H1 (cell line): ENCODE results near the gene SRRM3.

Experiments
- PHF8 ChIP-seq: fragments of 200-600 bp; sonication (generic); conservative IDR thresholded peaks from 2 replicates; pipeline ENCODE4 v1.7.1; 2012; ENCODE audit warnings: low read depth, mild to moderate bottlenecking, inconsistent platforms, low read length, moderate library complexity
- POLR2A ChIP-seq, 2 experiments: IDR thresholded peaks; 1 replicate in 1 of 2; 2 replicates in 1 of 2; pipeline ENCODE4 v1.6.1; 2011; ENCODE audit warnings: low read depth in 2 of 2, low read length in 2 of 2, mild to moderate bottlenecking in 2 of 2; ENCODE audit errors: control extremely low read depth in 1 of 2
- RXRA ChIP-seq: IDR thresholded peaks from 2 replicates; pipeline ENCODE4 v1.6.1; 2011; ENCODE audit warnings: low read depth, mild to moderate bottlenecking, low read length, moderate library complexity; ENCODE audit not compliant: insufficient read depth
- SIX5 ChIP-seq: IDR thresholded peaks from 2 replicates; pipeline ENCODE4 v1.6.1; 2011; ENCODE audit warnings: mild to moderate bottlenecking, low read depth, low read length
- SP1 ChIP-seq: IDR thresholded peaks from 2 replicates; pipeline ENCODE4 v1.6.1; 2011; ENCODE audit warnings: low read depth, low read length
- TAF1 ChIP-seq: IDR thresholded peaks from 2 replicates; pipeline ENCODE4 v1.6.1; 2011; ENCODE audit warnings: mild to moderate bottlenecking, low read depth, low read length
- YY1 ChIP-seq: IDR thresholded peaks from 2 replicates; pipeline ENCODE4 v1.6.1; 2011; ENCODE audit warnings: low read depth, mild to moderate bottlenecking, low read length
- TF ChIP-seq, protein P1 (sequence below), 3 experiments: IDR thresholded peaks; 1 replicate in 2 of 3; 2 replicates in 1 of 3; pipeline versions ENCODE4 v1.5.1 to v1.6.1; 2011; ENCODE audit warnings: low read length in 3 of 3, mild to moderate bottlenecking in 3 of 3, inconsistent platforms in 2 of 3, low read depth in 1 of 3, moderate library complexity in 1 of 3; ENCODE audit not compliant: insufficient read depth in 1 of 3; ENCODE audit errors: control extremely low read depth in 1 of 3

DNA sequence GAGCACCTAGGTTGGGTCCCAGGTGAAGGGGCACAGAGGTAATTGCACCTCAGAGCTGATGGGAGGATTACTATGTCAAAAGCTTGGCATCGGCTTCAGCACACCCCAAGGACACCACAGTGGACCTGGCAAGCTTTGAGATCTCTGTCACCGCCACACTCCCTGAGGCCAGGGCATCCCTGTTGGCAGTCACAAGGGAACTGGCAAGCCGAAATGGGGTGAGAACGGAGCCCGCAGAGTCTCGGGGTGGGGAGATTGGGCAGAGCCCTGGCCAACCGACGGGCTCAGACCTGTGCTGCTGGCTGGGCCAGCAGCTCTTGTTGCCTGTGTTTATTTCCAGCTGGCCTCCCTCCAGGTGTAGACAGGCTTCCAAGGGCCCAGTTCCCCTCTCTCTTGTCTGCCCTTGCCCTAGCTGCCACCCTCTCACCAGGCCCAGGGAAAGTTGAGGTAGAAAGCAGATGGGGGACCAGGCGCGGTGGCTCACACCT, 103.2 kb downstream of the SRRM3 start:
- TF ChIP-seq POLR2A (IDR thresholded peaks at IDR 0.05; ENCODE audit: control extremely low read depth in 1 of 2, low read depth in 2 of 2, low read length in 2 of 2): 0 out of 3 replicates have a peak, but pooled peaks of 1 of the 2 experiments have one; percentile 20
- no peak for TF ChIP-seq SIX5
- no peak for TF ChIP-seq TAF1
- TF ChIP-seq, protein P1, sequence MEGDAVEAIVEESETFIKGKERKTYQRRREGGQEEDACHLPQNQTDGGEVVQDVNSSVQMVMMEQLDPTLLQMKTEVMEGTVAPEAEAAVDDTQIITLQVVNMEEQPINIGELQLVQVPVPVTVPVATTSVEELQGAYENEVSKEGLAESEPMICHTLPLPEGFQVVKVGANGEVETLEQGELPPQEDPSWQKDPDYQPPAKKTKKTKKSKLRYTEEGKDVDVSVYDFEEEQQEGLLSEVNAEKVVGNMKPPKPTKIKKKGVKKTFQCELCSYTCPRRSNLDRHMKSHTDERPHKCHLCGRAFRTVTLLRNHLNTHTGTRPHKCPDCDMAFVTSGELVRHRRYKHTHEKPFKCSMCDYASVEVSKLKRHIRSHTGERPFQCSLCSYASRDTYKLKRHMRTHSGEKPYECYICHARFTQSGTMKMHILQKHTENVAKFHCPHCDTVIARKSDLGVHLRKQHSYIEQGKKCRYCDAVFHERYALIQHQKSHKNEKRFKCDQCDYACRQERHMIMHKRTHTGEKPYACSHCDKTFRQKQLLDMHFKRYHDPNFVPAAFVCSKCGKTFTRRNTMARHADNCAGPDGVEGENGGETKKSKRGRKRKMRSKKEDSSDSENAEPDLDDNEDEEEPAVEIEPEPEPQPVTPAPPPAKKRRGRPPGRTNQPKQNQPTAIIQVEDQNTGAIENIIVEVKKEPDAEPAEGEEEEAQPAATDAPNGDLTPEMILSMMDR (IDR thresholded peaks at IDR 0.05; ENCODE audit: control extremely low read depth in 1 of 3, insufficient read depth in 1 of 3, low read depth in 1 of 3, low read length in 3 of 3): no peak
- no peak for TF ChIP-seq YY1
- TF ChIP-seq RXRA: no peak
- no peak for TF ChIP-seq PHF8
- no peak for TF ChIP-seq SP1
